Fibroblast of mammary gland (primary cell): Measurements from ENCODE around the gene AKAP13.

Source experiments
- DNase-seq: peaks from one replicate; pipeline ENCODE4 v3.0.0-alpha.2; 2010; ENCODE audit warnings: low read depth
- H3K4me3 ChIP-seq: 2 replicates; pipeline ENCODE4 v1.5.1; 2011; ENCODE audit warnings: low read depth, mild to moderate bottlenecking, low read length, moderate library complexity; ENCODE audit not compliant: control insufficient read depth
- CTCF ChIP-seq: conservative IDR thresholded peaks from 2 replicates; pipeline ENCODE4 v1.5.1; 2011; ENCODE audit warnings: low read depth, low read length, inconsistent platforms; ENCODE audit not compliant: control insufficient read depth, insufficient read depth

Gene AKAP13

GRCh38 chr15:85691350-85692240 lies 311.2 kb downstream of the AKAP13 start:
- no peak overlapping the region for H3K4me3 ChIP-seq
- no peak for DNase-seq
- TF ChIP-seq CTCF = no peak

- H3K4me3 ChIP-seq = no peak overlapping the region
- DNase-seq = no peak
- no peak for TF ChIP-seq CTCF
Observed at GRCh38 chr15:85692321-85692720, 311.9 kb downstream of the AKAP13 start.

- H3K4me3 ChIP-seq = no peak overlapping the region
- no peak for TF ChIP-seq CTCF
- DNase-seq = no peak
Observed at GRCh38 chr15:85692873-85693272, 312.5 kb downstream of the AKAP13 start.

GRCh38 chr15:85693277-85693676 lies 312.9 kb downstream of the AKAP13 start:
- no peak overlapping the region for H3K4me3 ChIP-seq
- TF ChIP-seq CTCF = no peak
- DNase-seq = no peak

- DNase-seq = no peak
- no peak for TF ChIP-seq CTCF
- H3K4me3 ChIP-seq = no peak overlapping the region
Observed at GRCh38 chr15:85694091-85694490, 313.7 kb downstream of the AKAP13 start.

GRCh38 chr15:85700767-85701166 lies 320.4 kb downstream of the AKAP13 start:
- H3K4me3 ChIP-seq = no peak overlapping the region
- no peak for TF ChIP-seq CTCF
- no peak for DNase-seq
